Body of pancreas (tissue), 4 donors: ENCODE measurements around the gene ARID4B. TPM values are rescaled to one million over a fixed set of nuclear protein-coding genes. Genes with fewer than 3 reads are reported as not detected.

ENCODE experiments used
- ATAC-seq: fragments of 150-250 bp; one replicate; pipeline ENCODE4 v1.9.1; 2016
- DNase-seq, 4 donors: peaks; one replicate each; pipeline ENCODE4 v3.0.0-alpha.2; 2019
- H3K27ac ChIP-seq, 4 donors: fragments of 200-600 bp; sonication (generic); 1 replicate in 3 of 4; 2 replicates in 1 of 4; pipeline versions ENCODE4 v1.5.1 to v1.6.1; 2016 to 2019; ENCODE audit warnings: mild to moderate bottlenecking in 1 of 4, mixed read lengths in 1 of 4, moderate library complexity in 1 of 4
- H3K27me3 ChIP-seq, 2 donors: fragments of 200-600 bp; sonication (generic); one replicate each; pipeline ENCODE4 v1.6.0; 2016; ENCODE audit warnings: mild to moderate bottlenecking in 1 of 2
- H3K36me3 ChIP-seq, 2 donors: fragments of 200-600 bp; sonication (generic); replicated peaks in 1 of 2; 2 replicates each; pipeline ENCODE4 v1.5.1; 2016; ENCODE audit warnings: low read depth in 2 of 2; ENCODE audit not compliant: insufficient read depth in 1 of 2
- H3K4me1 ChIP-seq: fragments of 200-600 bp; sonication (generic); one replicate; pipeline ENCODE4 v1.6.0; 2016
- H3K4me3 ChIP-seq, 2 donors: fragments of 200-600 bp; sonication (generic); 1 replicate in 1 of 2; 2 replicates in 1 of 2; pipeline ENCODE4 v1.5.1; 2016 to 2019
- H3K9me3 ChIP-seq, 3 donors: fragments of 200-600 bp; sonication (generic); 1 replicate in 2 of 3; 2 replicates in 1 of 3; pipeline ENCODE4 v1.5.1; 2016
- POLR2A ChIP-seq, 3 donors: fragments of 450-650 bp; IDR thresholded peaks; one replicate each; pipeline ENCODE4 v1.6.1; 2016; ENCODE audit warnings: antibody characterized with exemption in 3 of 3, mild to moderate bottlenecking in 2 of 3
- WGBS, 2 donors: methylation state at CpG; one replicate each; pipeline ENCODE4 v1.1.5; 2017; 5-methylcytosine and 5-hydroxymethylcytosine counted together
- intact Hi-C: fragments of 100-400 bp; cut with DNase I; formaldehyde crosslinking; loops from one replicate; pipeline ENCODE4 v1.15.1; 2023
- total RNA-seq, 2 donors: library from RNA; depleted of rRNA; stranded (reverse); fragments of >200 nt; gene quantifications; one replicate each; pipeline ENCODE4 v1.1.0, GENCODE V29; 2016
- TF ChIP-seq, protein P1 (sequence below), 7 experiments: fragments of 450-650 bp in 4 of 7; fragments of 200-600 bp in 3 of 7; sonication (generic) in 3 of 7; IDR thresholded peaks; one replicate each; pipeline ENCODE4 v1.5.1; 2016 to 2019; ENCODE audit warnings: antibody characterized with exemption in 7 of 7

The ARID4B gene
- total RNA-seq, 2 donors from 2014 or later = 27.7 to 35.3 TPM

DNA sequence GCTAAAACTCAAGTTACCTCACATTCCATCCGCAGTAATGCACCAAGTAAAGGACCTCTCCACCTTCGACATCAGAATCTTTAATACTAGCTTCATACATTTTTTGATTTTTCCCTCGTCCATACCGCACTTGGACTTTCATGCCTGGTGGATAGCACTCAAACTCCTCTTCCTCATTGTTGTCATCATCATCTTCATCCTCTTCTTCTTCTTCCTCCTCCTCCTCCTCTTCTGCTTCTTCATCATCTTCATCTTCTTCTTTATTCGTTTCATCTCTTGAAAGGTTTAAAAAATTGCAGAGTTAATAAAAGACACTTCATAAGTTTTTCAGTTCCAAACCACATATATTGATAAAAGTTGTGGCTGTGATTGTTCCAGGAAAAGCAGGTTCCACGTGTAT is 114.2 kb downstream of the ARID4B start:
- no peak overlapping the region for H3K27ac ChIP-seq
- TF ChIP-seq, protein P1, sequence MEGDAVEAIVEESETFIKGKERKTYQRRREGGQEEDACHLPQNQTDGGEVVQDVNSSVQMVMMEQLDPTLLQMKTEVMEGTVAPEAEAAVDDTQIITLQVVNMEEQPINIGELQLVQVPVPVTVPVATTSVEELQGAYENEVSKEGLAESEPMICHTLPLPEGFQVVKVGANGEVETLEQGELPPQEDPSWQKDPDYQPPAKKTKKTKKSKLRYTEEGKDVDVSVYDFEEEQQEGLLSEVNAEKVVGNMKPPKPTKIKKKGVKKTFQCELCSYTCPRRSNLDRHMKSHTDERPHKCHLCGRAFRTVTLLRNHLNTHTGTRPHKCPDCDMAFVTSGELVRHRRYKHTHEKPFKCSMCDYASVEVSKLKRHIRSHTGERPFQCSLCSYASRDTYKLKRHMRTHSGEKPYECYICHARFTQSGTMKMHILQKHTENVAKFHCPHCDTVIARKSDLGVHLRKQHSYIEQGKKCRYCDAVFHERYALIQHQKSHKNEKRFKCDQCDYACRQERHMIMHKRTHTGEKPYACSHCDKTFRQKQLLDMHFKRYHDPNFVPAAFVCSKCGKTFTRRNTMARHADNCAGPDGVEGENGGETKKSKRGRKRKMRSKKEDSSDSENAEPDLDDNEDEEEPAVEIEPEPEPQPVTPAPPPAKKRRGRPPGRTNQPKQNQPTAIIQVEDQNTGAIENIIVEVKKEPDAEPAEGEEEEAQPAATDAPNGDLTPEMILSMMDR (IDR thresholded peaks at IDR 0.05) = no peak
- WGBS, 2 donors = 82 to 91% methylated on average over 6 of the region's 6 CpGs
- DNase-seq (no peak), ATAC-seq (no peak)
- H3K36me3 ChIP-seq = peaks cover 0 to 7% of the 10 kb centered on the region in 2 donors
- H3K4me3 ChIP-seq = no peak overlapping the region
- H3K27me3 ChIP-seq = no peaks in the 10 kb centered on the region
- no peaks in the 10 kb centered on the region for H3K4me1 ChIP-seq
- no peaks in the 10 kb centered on the region for H3K9me3 ChIP-seq
- intact Hi-C loops = no loop called here

DNA sequence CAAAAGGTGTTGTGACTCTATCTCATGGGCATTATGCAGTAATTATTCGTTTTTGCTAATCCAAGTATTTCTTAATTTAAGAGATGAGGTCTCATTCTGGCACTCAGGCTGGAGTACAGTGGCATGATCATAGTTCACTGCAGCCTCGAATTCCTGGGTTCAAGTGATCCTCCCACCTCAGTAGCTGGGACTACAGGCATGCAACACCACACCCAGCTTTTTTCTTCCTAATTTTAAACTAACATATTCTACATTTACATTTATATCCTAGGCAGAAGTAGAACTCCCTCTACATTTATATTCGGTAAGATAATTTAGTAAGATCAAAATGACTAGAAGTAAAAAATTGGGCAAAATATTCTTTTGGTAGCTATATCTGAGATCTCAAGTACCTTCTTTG is 116.5 kb downstream of the ARID4B start:
- H3K27ac ChIP-seq = no peak overlapping the region
- intact Hi-C loops = no loop called here
- peaks cover 0 to 11% of the 10 kb centered on the region in 2 donors for H3K36me3 ChIP-seq

DNA sequence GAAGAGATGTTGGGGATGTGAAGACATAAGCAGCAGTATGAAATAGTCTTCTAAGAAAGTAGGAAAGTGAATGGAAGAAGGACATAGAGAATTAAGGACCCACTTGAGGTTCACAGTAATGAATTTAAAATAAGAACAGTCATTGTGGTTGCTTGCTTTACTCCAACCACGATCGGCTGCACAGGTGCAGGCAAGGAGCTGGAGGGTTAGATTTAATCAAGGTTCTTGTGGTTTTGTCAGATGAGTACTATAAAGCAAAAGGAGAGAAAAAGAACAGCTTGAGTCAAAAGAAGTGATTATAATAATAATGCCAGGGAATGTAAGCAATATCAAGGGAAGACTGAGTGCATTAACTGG is 120.8 kb downstream of the ARID4B start:
- ATAC-seq (no peak), DNase-seq (no peak)
- intact Hi-C loops = no loop called here
- peaks cover 0 to 9% of the 10 kb centered on the region in 2 donors for H3K36me3 ChIP-seq
- no peak overlapping the region for H3K27ac ChIP-seq
- TF ChIP-seq, protein P1 (IDR thresholded peaks at IDR 0.05) = no peak
- no peak for TF ChIP-seq POLR2A (IDR thresholded peaks at IDR 0.05)
- no peaks in the 10 kb centered on the region for H3K4me1 ChIP-seq
- no peaks in the 10 kb centered on the region for H3K27me3 ChIP-seq
- WGBS, 2 donors = 84 to 92% methylated on average over 2 of the region's 2 CpGs
- no peaks in the 10 kb centered on the region for H3K9me3 ChIP-seq
- no peak overlapping the region for H3K4me3 ChIP-seq

More for the DNA sequence above, 116.5 kb downstream of the ARID4B start:
- TF ChIP-seq, protein P1 (IDR thresholded peaks at IDR 0.05) = no peak
- no peaks in the 10 kb centered on the region for H3K9me3 ChIP-seq
- WGBS, 2 donors = 77 to 84% methylated on average over 3 of the region's 3 CpGs
- H3K4me3 ChIP-seq = no peak overlapping the region
- H3K4me1 ChIP-seq = no peaks in the 10 kb centered on the region
- ATAC-seq (no peak), DNase-seq (no peak)
- no peaks in the 10 kb centered on the region for H3K27me3 ChIP-seq

DNA sequence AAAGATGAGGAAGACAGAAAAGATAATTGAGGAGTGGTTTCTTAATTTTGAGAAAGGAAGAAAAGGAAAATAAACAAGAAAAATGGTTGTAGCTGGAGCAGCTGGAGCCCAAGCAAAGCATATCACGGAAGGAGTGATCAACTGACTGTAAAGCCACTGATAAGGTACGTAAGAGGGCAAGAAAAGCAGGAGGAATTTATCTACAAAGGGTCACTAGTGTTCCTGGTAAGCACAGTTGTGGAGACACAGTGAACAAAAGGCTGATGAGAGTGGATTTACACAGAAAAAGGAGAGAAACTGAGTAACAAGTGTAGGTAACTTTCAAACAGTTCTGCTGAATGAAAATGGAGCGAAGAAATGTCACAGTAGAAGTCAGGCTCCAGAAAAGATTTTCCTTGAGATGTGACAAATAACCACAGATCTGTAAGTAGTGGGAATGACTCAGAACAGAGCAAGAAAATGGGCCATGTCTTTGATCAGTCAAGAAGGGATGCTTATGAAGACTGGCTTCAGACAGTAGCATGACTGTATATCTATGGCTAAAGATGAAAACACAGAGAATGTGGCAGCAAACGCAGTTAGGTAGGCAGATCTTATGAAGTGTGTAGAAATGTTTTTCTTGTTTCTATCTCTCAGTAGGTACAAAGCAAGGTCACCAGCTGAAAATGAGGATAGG is 121.3 kb downstream of the ARID4B start:
- Histone ChIP-seq H3K36me3 (peaks cover 0 to 9% of the 10 kb centered on the region in 2 donors), H3K27ac (no peak overlapping the region), H3K27me3 (no peaks in the 10 kb centered on the region), H3K4me1 (no peaks in the 10 kb centered on the region), H3K4me3 (no peak overlapping the region), H3K9me3 (no peaks in the 10 kb centered on the region)
- DNase-seq (no peak), ATAC-seq (no peak)
- intact Hi-C loops = no loop called here
- TF ChIP-seq POLR2A (IDR thresholded peaks at IDR 0.05) = no peak
- TF ChIP-seq, protein P1 (IDR thresholded peaks at IDR 0.05) = no peak
- WGBS, 2 donors = 59 to 69% methylated on average over 4 of the region's 4 CpGs

DNA sequence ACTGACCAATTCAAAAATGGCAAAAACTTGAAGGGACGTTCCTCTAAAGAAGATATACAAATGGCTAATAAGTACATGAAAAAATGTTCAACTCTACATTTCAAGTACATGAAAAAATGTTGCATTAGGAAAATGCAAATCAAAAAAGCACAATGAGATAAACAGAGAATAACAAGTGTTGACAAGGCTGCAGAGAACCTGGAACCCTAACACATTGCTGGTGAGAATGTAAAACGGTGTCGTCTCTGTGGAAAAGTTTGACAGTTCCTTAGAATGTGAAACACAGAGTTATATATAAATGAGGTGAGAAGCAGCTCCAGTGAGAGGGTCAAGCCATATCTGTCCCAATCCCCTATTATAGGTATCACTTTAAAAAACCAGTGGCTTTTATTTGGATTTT is 122.3 kb downstream of the ARID4B start:
- H3K4me3 ChIP-seq = no peak overlapping the region
- 94 to 98% methylated on average over 3 of the region's 3 CpGs for WGBS, 2 donors
- no peaks in the 10 kb centered on the region for H3K9me3 ChIP-seq
- H3K27me3 ChIP-seq = no peaks in the 10 kb centered on the region
- TF ChIP-seq, protein P1 (IDR thresholded peaks at IDR 0.05) = no peak
- TF ChIP-seq POLR2A (IDR thresholded peaks at IDR 0.05) = no peak
- H3K36me3 ChIP-seq = peaks cover 0 to 7% of the 10 kb centered on the region in 2 donors
- DNase-seq = no peak
- ATAC-seq = no peak
- no peak overlapping the region for H3K27ac ChIP-seq
- H3K4me1 ChIP-seq = no peaks in the 10 kb centered on the region
- intact Hi-C loops = no loop called here
